ENCODE data around the gene NTPCR.

The NTPCR gene

DNA sequence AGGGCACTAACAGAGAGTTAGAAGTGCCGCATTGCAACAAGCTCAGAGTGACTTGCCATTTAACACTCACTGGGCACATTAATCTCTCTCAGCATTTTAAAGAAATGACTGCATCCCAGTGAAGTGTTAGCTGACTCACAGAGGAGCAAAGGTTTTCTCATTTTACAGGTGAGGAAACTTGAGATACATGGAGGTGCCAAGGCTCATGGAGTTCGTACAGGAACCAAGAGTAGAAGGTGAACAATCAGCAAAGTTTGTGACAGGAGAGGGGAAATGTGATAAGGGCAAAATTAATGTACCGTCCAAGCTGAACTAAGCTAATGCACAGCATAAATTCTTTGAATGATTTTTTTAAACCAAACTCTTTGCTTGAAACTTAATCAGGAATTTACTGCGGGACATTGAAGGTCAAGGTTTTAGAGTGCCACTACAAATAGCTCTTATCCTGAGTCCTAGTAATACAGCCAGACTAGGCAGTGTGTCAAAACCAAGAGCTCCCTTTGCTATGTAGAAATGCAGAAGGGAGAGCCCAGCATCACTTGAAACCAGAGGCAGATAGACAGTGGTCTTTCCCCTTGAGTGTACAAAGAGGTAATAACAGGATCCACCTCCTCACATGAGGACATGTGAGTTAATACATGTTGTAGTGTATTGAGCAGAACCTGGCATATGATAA is 22.4 kb upstream of the NTPCR start:
- no peak for DNase-seq

DNA sequence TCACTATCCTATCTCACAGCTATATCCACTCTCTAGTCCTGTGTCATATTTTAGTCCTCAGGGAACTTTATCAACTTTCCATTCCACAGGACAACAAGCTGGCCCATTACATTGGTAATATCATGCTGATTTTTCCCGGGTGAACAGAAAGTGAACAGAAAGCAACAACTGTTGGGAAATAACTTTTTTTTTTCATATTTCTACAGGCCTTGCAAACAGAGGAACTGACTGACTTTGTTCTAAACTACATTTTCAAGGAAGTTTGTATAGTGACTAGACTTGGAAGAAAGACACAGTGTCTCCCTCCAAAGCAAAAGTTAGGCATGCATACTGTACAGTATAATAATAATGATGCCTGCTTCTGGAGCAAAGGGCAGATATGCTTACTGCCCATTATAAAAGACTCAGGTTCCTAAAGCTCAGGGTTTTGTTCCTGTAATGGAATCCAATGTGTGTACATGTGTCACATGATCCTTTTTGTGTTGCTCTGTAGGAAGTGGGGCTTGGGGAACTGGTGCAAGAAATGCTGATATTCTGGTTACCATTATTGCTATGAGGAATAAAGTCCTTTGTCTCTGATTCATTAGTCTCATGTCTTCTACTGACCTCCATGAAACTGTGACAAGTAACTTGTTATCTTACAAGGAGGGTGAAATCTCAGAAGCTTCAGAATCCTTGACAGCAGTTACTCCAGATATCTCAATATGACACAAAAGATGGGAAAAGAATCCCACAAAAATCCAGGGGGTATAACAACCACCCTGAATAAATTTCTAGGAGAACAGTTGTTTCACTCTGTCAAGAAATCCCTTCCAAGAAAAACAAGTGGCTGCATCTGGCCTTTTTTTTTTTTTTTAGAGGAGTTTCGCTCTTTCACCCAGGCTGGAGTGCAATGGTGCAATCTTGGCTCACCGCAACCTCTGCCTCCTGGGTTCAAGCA is 17.7 kb upstream of the NTPCR start:
- DNase-seq = no peak

GRCh38 chr1:232936941-232937340 is 13.5 kb upstream of the NTPCR start:
- DNase-seq = no peak

DNA sequence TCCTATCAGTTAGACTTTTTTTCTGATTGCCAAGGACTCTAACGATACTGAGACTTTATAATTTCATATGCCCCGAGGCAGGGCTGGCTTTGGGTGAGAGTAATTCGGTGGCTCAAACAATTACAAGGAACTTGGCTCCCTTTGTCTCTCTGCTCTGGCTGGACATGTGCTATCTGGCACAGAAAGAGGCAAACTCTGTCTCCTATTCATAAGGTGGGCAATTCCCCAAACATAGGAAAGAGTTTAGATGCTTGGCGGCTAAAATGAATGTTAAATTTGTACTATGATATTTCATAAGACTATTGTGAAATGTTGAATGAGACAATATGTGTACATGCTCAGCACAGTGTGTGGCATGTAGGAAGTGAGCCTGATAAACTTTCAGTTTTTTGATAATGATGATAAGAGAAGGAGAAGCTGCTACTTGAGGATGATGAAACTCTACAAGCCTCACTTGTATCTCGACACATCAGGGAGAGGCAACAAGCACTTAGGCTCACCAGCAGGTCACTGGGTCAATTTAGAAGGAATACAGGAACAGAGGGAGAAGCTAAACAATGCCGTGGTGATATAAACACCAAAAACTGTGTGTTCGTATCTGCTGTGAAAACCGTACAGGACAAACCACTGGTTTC is 12.6 kb upstream of the NTPCR start:
- no peak for DNase-seq

- no peak for DNase-seq
Observed at GRCh38 chr1:232938926-232939325, 11.5 kb upstream of the NTPCR start.

DNA sequence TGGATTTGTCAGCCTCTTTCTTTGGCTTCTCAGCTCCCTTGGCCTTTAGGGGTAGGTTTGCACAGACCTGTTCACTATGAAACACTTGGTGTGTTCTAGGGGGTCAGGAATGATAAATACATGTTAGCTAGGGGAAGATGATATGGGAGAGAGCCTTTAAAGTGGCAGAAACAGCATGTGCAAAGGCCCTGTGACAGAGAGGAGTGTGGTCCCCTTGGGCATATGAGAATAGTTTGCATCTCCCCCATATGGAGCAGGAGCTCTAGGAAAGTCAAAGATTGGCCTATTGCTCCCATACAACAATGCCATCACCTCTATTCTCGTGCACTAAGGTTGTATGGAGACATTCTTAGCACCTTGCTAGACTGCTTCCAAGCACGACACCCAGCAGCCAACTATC is 10.7 kb upstream of the NTPCR start:
- no peak for DNase-seq

DNA sequence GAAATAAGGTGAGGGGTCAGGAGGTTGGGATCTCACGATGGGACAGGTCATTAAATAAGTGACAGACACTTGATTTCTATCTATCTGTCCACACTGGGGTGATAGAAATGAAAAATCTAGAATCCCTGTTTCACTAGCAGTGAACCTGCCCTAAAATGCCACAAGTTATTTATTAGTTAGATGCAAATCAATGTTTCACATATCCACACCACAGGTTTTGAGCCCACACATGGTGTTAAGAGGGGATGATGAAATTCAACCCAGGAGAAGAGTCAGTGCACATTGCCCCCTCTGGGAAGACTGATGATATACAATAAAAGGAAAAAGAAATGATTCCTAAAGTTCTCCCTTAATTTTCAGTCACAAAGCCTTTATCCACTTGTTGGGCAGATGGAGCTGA is 10.1 kb upstream of the NTPCR start:
- DNase-seq = no peak

DNA sequence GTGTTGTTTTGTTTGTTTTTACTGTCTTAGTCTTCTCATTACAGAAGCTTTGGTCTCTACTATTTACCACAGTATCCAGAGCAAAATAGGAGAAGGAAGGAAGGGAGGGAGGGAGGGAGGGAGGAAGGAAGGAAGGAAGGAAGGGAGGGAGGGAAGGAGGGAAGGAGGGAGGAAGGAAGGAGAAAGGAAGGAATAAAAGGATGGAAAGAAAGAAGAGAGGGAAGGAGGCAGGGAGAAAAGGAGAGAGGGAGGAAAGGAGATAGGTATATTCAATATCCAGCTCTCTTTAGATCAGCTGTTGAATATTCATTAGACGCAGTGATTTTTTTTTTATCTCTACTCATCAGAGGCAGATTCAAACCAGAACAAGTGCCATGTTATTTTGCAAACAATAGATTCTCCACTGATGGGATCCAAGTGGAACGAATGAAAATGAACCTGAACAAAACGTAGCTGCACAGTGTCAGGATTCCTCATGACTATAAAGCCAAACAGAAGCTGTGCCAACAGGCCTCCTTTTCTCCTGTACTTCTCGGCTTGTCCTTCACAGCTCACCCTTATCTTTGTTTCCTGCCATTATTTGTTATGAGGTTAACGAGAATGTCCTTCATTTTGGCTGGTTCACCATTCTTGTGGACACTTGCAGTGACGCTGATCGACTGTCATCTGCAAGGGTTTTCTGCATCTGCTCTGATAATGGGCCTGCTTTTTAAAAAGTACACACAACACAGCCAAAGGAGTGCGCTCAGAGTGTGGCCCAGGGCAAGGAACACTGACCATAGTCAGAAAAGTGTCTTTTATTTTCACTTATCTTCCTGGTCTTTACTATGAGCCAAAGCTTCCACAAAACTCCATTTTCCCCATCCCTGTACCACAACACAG is 7.8 kb upstream of the NTPCR start:
- no peak for DNase-seq

DNA sequence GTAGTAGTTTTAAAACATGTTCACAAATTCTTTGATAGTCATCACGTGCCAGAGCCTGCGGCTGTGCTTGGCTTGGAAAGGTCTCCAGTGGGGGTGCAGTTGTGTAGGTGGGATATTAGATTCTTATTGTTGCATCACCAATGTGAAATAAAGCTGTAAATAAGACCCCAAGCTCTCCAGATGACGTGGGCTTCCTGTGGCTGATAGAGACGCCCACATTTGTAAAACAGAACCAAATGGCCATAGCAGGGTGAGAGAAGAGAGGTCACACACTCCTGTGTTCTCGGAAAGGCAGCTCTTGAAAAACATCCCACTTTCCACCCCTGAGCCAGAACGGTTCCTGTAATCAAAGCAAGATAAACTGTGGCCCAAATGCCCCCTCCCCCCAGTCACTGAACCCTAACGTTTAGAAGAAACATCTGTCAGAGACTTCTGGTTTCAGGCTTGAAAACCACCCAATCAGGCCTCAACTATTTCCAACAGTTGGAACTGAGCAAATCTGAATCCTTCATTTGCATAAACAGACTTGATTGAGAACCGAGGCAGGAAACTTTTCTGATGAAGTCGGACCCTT is 6.6 kb upstream of the NTPCR start:
- no peak for DNase-seq

DNA sequence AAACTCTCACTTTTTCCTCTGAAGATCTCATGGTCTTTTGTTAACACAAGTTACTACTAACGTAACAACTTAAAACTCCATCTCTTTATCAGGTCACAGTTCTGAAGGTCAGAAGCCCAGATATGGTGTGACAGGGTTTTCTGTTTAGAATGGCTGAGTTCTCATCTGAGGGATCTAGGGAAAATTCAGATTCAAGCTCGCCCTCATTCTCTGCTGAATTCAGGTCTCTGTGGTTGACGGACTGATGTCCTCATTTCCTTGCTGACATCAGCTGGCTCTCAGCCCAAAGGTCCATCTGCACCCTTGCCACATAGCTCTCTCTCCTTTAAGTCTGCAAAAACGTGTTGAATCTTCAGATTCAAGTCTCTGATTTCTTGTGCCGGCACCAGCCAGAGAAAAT is 6.1 kb upstream of the NTPCR start:
- DNase-seq = no peak

DNA sequence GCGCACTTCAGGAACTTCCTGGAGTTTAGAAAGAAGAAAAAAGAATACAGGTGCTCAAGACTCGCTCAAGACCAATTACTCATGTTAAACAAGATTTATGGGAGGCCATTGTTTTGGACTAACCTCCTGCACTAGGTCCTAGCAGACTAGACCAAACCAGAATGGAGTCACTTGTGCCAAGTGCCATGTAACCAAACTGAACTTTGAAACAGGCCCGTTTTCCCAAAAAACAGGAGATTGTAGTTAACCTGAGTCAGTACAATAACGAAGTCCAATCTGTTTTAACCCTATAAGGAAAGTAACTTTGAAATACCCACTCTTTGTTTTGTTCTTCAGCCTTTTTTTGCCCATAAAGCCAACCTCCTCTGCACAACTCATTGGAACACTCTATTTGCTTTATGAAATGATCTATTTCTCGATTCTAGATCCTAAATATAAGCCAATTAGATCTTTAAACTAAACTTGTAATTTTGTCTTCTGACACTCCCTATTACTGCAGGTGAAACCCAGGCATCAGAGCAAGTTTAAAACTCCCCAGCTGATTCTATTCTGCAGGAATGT is 695 bp upstream of the NTPCR start:
- DNase-seq = no peak

- DNase-seq = no peak
Observed at GRCh38 chr1:232951180-232951579, 769 bp downstream of the NTPCR start.

- no peak for DNase-seq
Observed at GRCh38 chr1:232951605-232952004, 1.2 kb downstream of the NTPCR start.

GRCh38 chr1:232952514-232953499 is 2.4 kb downstream of the NTPCR start:
- peak; percentile 13 for DNase-seq

DNA sequence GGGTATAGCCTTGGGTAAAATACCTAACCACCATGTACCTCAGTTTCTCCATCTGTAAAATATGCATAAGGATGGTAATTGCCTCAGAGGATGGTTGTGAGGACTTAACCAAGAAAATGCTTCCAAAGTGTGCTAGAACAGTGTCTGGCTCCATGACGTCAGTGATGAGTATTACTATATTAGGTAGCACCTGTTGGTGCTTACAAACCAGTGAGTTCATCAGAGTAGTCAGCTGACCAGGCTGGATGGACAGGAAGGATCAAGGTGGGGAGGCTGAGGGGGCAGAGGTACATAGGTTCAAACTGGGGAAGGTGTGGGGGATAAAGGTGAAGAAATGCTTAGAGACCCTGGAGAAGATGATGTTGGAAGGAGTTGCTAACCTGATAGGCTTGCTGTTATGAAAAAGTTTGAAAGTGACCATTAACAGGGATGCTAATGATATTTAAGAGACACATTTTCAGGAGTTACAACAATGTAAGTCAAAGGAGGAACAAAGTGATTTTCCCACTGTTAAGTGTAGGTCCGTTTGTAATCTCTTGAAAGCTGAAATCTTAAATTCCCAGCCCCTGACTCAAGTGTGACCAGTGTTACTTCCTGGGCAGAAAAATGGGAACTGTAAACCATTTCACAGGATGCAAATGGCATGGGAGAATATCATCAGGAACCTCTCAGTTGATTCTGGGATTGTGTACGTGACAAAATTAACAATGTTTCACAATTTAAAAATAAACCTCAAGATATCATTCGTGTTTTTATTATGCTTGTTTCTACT is 4.4 kb downstream of the NTPCR start:
- no peak for DNase-seq

- DNase-seq = no peak
Observed at GRCh38 chr1:232956081-232956480, 5.7 kb downstream of the NTPCR start.

GRCh38 chr1:232958067-232958466 is 7.7 kb downstream of the NTPCR start:
- no peak for DNase-seq

GRCh38 chr1:232962761-232963745 is 12.6 kb downstream of the NTPCR start:
- DNase-seq = no peak

DNA sequence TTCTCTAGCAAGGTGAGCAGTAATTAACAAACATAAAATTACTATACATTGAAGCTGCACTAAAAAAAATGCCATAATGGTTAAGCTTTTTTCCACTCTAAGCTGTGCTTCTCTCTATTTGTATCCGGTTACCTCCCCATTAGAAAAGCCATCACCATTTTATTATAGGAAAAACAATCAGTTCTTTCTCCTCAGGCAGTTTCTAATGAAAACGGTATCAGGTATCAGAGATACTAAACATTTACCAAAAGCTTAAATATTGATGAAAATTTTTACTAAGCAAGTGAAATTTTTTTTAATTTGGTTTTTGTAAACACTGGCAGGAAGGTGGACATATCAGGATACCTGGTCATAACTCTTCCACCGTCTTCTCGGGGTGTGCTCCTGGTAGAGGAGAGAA is 14.2 kb downstream of the NTPCR start:
- no peak for DNase-seq

Data from NCI-H524 treated with DMSO at 0.1 percent for 48 hours (cell line).